GM12891 (cell line): ENCODE measurements around the gene MX1.

Experiments used
- PAX5 ChIP-seq: IDR thresholded peaks from 2 replicates; pipeline ENCODE4 v1.6.1; 2011; ENCODE audit warnings: low read length, moderate library complexity, mild to moderate bottlenecking; ENCODE audit not compliant: insufficient read depth, severe bottlenecking
- POLR2A ChIP-seq: IDR thresholded peaks from 2 replicates; pipeline ENCODE4 v1.6.1; 2011; ENCODE audit warnings: low read depth, low read length, control low read depth
- POLR2AphosphoS5 ChIP-seq: IDR thresholded peaks from 2 replicates; pipeline ENCODE4 v1.6.1; 2011; ENCODE audit warnings: low read depth, low read length, control low read depth
- TAF1 ChIP-seq: IDR thresholded peaks from 2 replicates; pipeline ENCODE4 v1.6.1; 2011; ENCODE audit warnings: low read depth, low read length, control low read depth

- no peak for TF ChIP-seq POLR2A
- no peak for TF ChIP-seq TAF1
- TF ChIP-seq POLR2AphosphoS5 = no peak
- TF ChIP-seq PAX5 = no peak
These were observed 27.2 kb upstream of the MX1 start for GRCh38 chr21:41398831-41399230.
